Breast epithelium (tissue), 3 donors: ENCODE results near the gene ZNF408.

Source experiments
- CTCF ChIP-seq, 3 donors: fragments of 450-650 bp; IDR thresholded peaks; one replicate each; pipeline ENCODE4 v1.5.1; 2016 to 2017; ENCODE audit warnings: antibody characterized with exemption in 3 of 3, mild to moderate bottlenecking in 3 of 3, moderate library complexity in 3 of 3
- POLR2A ChIP-seq: fragments of 450-650 bp; IDR thresholded peaks from one replicate; pipeline ENCODE4 v1.6.1; 2016; ENCODE audit warnings: antibody characterized with exemption, mild to moderate bottlenecking, moderate library complexity
- POLR2AphosphoS5 ChIP-seq, 3 donors: sonication (generic); formaldehyde crosslinking; IDR thresholded peaks; one replicate each; pipeline ENCODE4 v1.6.1; 2017; ENCODE audit warnings: antibody characterized with exemption in 3 of 3

GRCh38 chr11:46706886-46707285, 6.1 kb downstream of the ZNF408 start:
- TF ChIP-seq POLR2A (no peak), CTCF (IDR thresholded peaks at IDR 0.05) (no peak), POLR2AphosphoS5 (IDR thresholded peaks at IDR 0.05) (no peak)
